ENCODE results near the gene PANX2. TPM values are rescaled to one million over a fixed set of nuclear protein-coding genes. Genes with fewer than 3 reads are reported as not detected.

The PANX2 gene
- total RNA-seq, 2 experiments from 2014 or later, result not detected

- TF ChIP-seq CTCF (conservative IDR thresholded peaks at IDR 0.05; ENCODE audit: low read length), result no peak
- POLR2A ChIA-PET, result no interaction called here
Observed at GRCh38 chr22:50178871-50179869, 8.6 kb downstream of the PANX2 start.

GRCh38 chr22:50179937-50180726 is 9.6 kb downstream of the PANX2 start:
- Histone ChIP-seq H3K4me3 (ENCODE audit: low read depth, low read length, poor library complexity, severe bottlenecking) (no peak overlapping the region), H2AFZ (ENCODE audit: low read length) (no peak overlapping the region), H3K27ac (ENCODE audit: low read depth, low read length, poor library complexity, severe bottlenecking) (no peak overlapping the region), H3K4me2 (ENCODE audit: low read length) (no peak overlapping the region), H3K9me2 (ENCODE audit: insufficient read depth, low read length) (no peaks in the 10 kb centered on the region), H3K36me3 (ENCODE audit: insufficient read depth, low read length) (no peaks in the 10 kb centered on the region), H3K9me3 (ENCODE audit: low read length) (no peaks in the 10 kb centered on the region), H4K20me1 (ENCODE audit: insufficient read depth, low read length) (no peaks in the 10 kb centered on the region), H3K79me2 (ENCODE audit: insufficient read depth, low read depth, low read length) (no peaks in the 10 kb centered on the region), H3K4me1 (ENCODE audit: insufficient read depth, low read length, poor library complexity, severe bottlenecking) (peaks cover 4% of the 10 kb centered on the region)
- intact Hi-C loops (cut with micrococcal nuclease; ENCODE audit: unreplicated experiment), result no loop called here
- TF ChIP-seq EZH2phosphoT487 (IDR thresholded peaks at IDR 0.05; ENCODE audit: borderline replicate concordance, low read depth, low read length) (no peak), CTCF (conservative IDR thresholded peaks at IDR 0.05; ENCODE audit: low read length) (no peak)
- DNase-seq (ENCODE audit: low spot score), result no peak
- POLR2A ChIA-PET, result no interaction called here
- CTCF ChIA-PET (ENCODE audit: unreplicated experiment), result no interaction called here
- BruUV-seq (replicated peaks), result no TSS peak

More at GRCh38 chr22:50178871-50179869, 8.6 kb downstream of the PANX2 start:
- no peaks in the 10 kb centered on the region for H4K20me1 ChIP-seq (ENCODE audit: insufficient read depth, low read length)
- H3K9me3 ChIP-seq (ENCODE audit: low read length), result no peaks in the 10 kb centered on the region
- CTCF ChIA-PET (ENCODE audit: unreplicated experiment), result no interaction called here
- H3K4me1 ChIP-seq (ENCODE audit: insufficient read depth, low read length, poor library complexity, severe bottlenecking), result no peaks in the 10 kb centered on the region
- H3K79me2 ChIP-seq (ENCODE audit: insufficient read depth, low read depth, low read length), result no peaks in the 10 kb centered on the region
- no TSS peak for BruUV-seq (replicated peaks)
- H3K36me3 ChIP-seq (ENCODE audit: insufficient read depth, low read length), result no peaks in the 10 kb centered on the region
- H2AFZ ChIP-seq (ENCODE audit: low read length), result no peak overlapping the region
- intact Hi-C loops (cut with micrococcal nuclease; ENCODE audit: unreplicated experiment), result no loop called here
- H3K27ac ChIP-seq (ENCODE audit: low read depth, low read length, poor library complexity, severe bottlenecking), result no peak overlapping the region
- no peak overlapping the region for H3K4me3 ChIP-seq (ENCODE audit: low read depth, low read length, poor library complexity, severe bottlenecking)
- no peak overlapping the region for H3K4me2 ChIP-seq (ENCODE audit: low read length)
- H3K9me2 ChIP-seq (ENCODE audit: insufficient read depth, low read length), result no peaks in the 10 kb centered on the region
- no peak for DNase-seq (ENCODE audit: low spot score)

All from OCI-LY7 (cell line).